OCI-M1 (cell line): ENCODE data around the gene PDPK1.

Source experiments
- DNase-seq: peaks from one replicate; lab custom pipeline; 2025; lab: John Stamatoyannopoulos, UW

Gene PDPK1

GRCh38 chr16:2507052-2507659 lies 30.7 kb upstream of the PDPK1 start:
- DNase-seq: no peak

- DNase-seq: no peak
These were observed 30.2 kb upstream of the PDPK1 start for GRCh38 chr16:2507665-2508064.

- no peak for DNase-seq
These were observed 29.0 kb upstream of the PDPK1 start for GRCh38 chr16:2508722-2509400.

GRCh38 chr16:2511128-2511800 lies 26.6 kb upstream of the PDPK1 start:
- DNase-seq: no peak

- no peak for DNase-seq
These were observed 25.7 kb upstream of the PDPK1 start for GRCh38 chr16:2511996-2512734.

- DNase-seq: no peak
These were observed 25.0 kb upstream of the PDPK1 start for GRCh38 chr16:2512735-2513404.

- DNase-seq: peak; percentile 96
These were observed 24.2 kb upstream of the PDPK1 start, which contains the start of gene ATP6V0C for GRCh38 chr16:2513405-2514332. Gene ATP6V0C (plus strand): TSS chr16:2513952. CDS start chr16:2514104, 152 bp downstream.

GRCh38 chr16:2514333-2515179 lies 23.3 kb upstream of the PDPK1 start:
- peak; percentile 32 for DNase-seq

- DNase-seq: peak; percentile 44
These were observed 22.5 kb upstream of the PDPK1 start for GRCh38 chr16:2515180-2515851.

GRCh38 chr16:2516391-2517240 lies 21.2 kb upstream of the PDPK1 start:
- peak; percentile 25 for DNase-seq

- DNase-seq: no peak
These were observed 19.7 kb upstream of the PDPK1 start for GRCh38 chr16:2517954-2518605.

GRCh38 chr16:2518823-2519710 lies 18.8 kb upstream of the PDPK1 start:
- no peak for DNase-seq

- no peak for DNase-seq
These were observed 18.1 kb upstream of the PDPK1 start for GRCh38 chr16:2519711-2520080.

- DNase-seq: peak; percentile 94
These were observed 17.6 kb upstream of the PDPK1 start, which contains the start of gene AMDHD2 for GRCh38 chr16:2520097-2520783. Gene AMDHD2 (plus strand): TSS chr16:2520371. CDS start chr16:2520459, 88 bp downstream.

- DNase-seq: peak; percentile 73
These were observed 16.9 kb upstream of the PDPK1 start for GRCh38 chr16:2520784-2521531.
